Liver (tissue), 3 donors: ENCODE results near the gene RALB.

Source experiments
- ATF3 ChIP-seq: IDR thresholded peaks from 2 replicates; pipeline ENCODE4 v1.6.1; 2016; ENCODE audit warnings: antibody characterized with exemption
- CTCF ChIP-seq: fragments of 150-350 bp; IDR thresholded peaks from 2 replicates; pipeline ENCODE4 v1.5.1; 2017; ENCODE audit warnings: improper control_type of control experiment, low read depth, low read length; ENCODE audit not compliant: missing input control
- EGR1 ChIP-seq, 2 donors: IDR thresholded peaks; 2 replicates each; pipeline ENCODE4 v1.6.1; 2016 to 2018; ENCODE audit warnings: antibody characterized with exemption in 2 of 2, low read depth in 2 of 2
- FOXA1 ChIP-seq: IDR thresholded peaks from 2 replicates; pipeline ENCODE4 v1.6.1; 2016; ENCODE audit warnings: antibody characterized with exemption
- GABPA ChIP-seq, 2 donors: IDR thresholded peaks in 1 of 2; conservative IDR thresholded peaks in 1 of 2; 2 replicates each; pipeline ENCODE4 v1.6.1; 2016; ENCODE audit warnings: antibody characterized with exemption in 2 of 2, mild to moderate bottlenecking in 1 of 2, moderate library complexity in 1 of 2
- JUND ChIP-seq, 2 donors: IDR thresholded peaks; 2 replicates each; pipeline ENCODE4 v1.6.1; 2016; ENCODE audit warnings: antibody characterized with exemption in 2 of 2
- MAX ChIP-seq: IDR thresholded peaks from 2 replicates; pipeline ENCODE4 v1.6.1; 2016; ENCODE audit warnings: antibody characterized with exemption
- RAD21 ChIP-seq, 2 donors: IDR thresholded peaks; 2 replicates each; pipeline ENCODE4 v1.6.1; 2016; ENCODE audit warnings: antibody characterized with exemption in 2 of 2, mild to moderate bottlenecking in 2 of 2
- REST ChIP-seq: IDR thresholded peaks from 2 replicates; pipeline ENCODE4 v1.6.1; 2016; ENCODE audit warnings: antibody characterized with exemption, mild to moderate bottlenecking
- SP1 ChIP-seq: IDR thresholded peaks from 2 replicates; pipeline ENCODE4 v1.6.1; 2018; ENCODE audit warnings: antibody characterized with exemption, mild to moderate bottlenecking
- TAF1 ChIP-seq: conservative IDR thresholded peaks from 2 replicates; pipeline ENCODE4 v1.6.1; 2016; ENCODE audit warnings: antibody characterized with exemption, mild to moderate bottlenecking
- YY1 ChIP-seq: IDR thresholded peaks from 2 replicates; pipeline ENCODE4 v1.6.1; 2016; ENCODE audit warnings: antibody characterized with exemption, mild to moderate bottlenecking
- donor health status: healthy.
- donor health status: healthy.

GRCh38 chr2:120313695-120314615, 61.3 kb downstream of the RALB start:
- TF ChIP-seq CTCF = no peak
- TF ChIP-seq ATF3 = no peak
- TF ChIP-seq JUND (IDR thresholded peaks at IDR 0.05) = no peak
- TF ChIP-seq GABPA (IDR thresholded peaks at IDR 0.05 in 1 of 2, conservative IDR thresholded peaks at IDR 0.05 in 1 of 2) = no peak
- no peak for TF ChIP-seq TAF1
- no peak for TF ChIP-seq RAD21 (IDR thresholded peaks at IDR 0.05)
- no peak for TF ChIP-seq EGR1 (IDR thresholded peaks at IDR 0.05; ENCODE audit: low read depth in 2 of 2)
- TF ChIP-seq MAX = no peak
- TF ChIP-seq FOXA1 = no peak
- TF ChIP-seq SP1 = no peak
- TF ChIP-seq REST = no peak
- TF ChIP-seq YY1 = no peak
